ENCODE results near the gene SPOCD1. TPM values are rescaled to one million over a fixed set of nuclear protein-coding genes. Genes with fewer than 3 reads are reported as not detected.
"Not testable (repeated sequence)": the region's sequence is repeated elsewhere in the genome, so short reads cannot be mapped to it uniquely, and the experiment has no call there.

Gene SPOCD1
- total RNA-seq, 1 donor from 2014 or later: not detected

DNA sequence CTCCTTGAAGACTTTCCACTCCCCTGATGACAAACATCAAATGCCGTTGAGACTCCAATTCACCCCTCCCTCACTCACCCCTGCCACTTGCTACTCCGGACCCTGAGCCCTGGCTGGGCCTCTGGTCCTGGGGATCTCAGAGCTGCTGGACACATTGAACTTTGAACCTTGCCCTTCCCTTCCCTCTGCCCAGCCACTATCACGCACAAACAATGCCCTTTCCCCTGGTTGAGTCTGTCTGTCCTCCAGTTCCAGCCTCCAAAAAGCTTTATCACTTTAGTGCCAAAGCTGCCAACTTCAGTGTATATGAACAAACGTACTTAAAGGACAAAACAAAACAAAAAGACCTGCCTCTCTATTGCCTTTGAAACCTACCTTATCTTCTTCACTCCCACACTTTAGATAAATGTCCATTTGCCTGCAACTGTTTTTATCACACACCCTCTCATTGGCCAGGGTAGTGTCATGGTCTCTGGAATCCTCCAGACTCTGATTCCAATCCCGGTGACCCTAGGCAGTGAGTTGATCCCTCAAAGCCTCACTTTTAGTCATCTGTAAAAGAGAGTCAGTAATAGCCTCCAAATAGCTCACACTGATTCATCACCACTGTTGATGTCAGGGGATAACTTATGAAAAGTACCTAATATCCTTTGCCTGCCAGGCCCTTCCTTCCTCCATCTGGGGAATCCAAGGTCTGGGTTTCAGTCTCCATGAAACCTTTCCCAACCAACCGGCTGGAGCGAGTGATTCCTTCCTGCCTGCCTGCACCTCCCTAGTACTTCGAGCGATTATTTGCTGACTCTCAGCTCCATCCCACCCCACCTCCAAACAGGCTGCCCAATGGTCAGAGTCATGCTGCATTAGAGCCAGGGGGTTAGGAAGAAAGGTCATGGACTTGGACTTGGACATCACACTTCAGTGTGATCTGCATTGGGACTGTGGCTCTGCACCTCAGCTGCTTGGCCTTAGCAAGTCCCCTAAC lies 15.9 kb upstream of the SPOCD1 start:
- intact Hi-C loops (cut with DNase I): no loop called here
- no peak for ATAC-seq (ENCODE audit: poor library complexity)
- no peak for DNase-seq

DNA sequence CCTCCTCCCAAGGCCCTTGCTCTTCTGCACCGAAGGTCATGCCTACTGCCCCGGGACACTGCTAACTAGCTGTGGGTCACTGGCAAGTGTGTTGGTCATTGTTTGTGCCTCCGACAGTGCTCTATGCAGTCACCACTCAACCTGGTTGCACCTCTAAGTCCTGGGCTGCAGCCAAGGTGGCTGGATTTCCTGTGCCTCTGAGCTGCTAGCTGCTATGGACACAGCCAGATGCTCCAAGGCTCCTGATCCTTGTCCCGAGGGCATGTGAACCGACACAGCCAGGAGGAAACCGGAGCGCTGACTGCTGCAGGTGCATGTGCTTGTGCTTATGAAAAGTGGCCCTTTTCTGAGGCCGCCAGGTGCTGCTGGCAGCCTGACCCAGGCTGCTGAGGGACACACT lies 14.7 kb upstream of the SPOCD1 start:
- no peak for DNase-seq
- intact Hi-C loops (cut with DNase I): no loop called here
- no peak for ATAC-seq (ENCODE audit: poor library complexity)

DNA sequence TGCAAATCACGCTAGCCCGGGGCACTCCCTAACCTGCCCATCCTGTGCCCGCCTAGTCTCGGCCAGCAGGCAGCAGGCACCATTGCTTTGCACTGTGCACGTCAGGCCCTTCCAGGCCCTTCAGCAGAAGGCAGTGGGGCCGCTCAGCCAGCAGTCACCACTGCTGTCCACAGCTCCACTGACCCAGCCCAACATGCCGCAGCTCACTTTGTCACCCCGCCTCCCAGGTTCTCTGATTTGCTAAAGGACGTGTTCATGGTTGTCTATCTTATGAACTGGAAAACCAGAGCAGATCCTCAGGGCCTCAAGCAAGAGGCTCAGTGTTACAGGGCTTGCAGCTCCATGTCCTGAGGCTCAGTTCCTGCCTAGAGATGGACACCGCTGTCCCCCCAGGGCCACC lies 14.2 kb upstream of the SPOCD1 start:
- ATAC-seq (ENCODE audit: poor library complexity): no peak
- intact Hi-C loops (cut with DNase I): no loop called here
- DNase-seq: no peak

DNA sequence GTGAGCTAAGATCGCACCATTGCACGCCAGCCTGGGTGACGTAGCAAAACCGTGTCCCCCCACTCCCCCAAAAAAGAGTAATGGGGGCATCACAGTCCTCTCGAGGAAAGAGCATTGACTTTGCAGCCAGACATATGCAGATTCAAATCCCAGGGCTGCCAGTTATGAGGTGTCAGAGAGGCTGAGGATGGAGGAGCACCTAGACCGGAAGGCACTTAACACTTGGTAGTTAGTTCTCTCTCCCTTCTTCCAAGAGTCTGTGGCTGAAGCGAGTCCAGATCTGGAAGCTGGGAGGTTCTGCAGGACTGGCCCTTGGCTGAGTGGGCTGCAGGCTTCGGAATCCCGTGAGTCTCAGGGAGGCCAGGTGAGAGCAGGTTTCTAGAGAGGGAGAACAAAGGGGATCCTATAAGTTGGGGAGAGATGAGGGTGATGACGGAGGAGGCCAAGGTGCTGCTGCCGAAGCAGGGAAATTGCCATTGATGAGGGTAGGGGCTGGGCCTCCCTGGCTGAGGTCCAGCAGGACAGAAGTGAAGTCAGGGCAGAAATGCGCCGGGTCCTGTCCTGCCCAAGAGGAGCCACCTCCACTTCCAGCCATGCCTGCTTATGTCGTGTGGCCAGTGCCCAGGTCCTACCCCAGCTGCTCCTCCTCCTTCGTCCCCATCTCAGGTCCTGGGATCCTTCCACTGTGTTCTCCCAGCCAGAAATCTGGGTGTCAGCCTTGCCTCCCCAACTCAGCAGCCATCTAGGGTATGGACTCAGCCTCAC lies 13.3 kb upstream of the SPOCD1 start:
- ATAC-seq (ENCODE audit: poor library complexity): no peak
- no peak for DNase-seq
- intact Hi-C loops (cut with DNase I): loop anchor here (10.0 kb wide), 1 partner anchor 136 kb away; no protein-coding TSS in a partner anchor

DNA sequence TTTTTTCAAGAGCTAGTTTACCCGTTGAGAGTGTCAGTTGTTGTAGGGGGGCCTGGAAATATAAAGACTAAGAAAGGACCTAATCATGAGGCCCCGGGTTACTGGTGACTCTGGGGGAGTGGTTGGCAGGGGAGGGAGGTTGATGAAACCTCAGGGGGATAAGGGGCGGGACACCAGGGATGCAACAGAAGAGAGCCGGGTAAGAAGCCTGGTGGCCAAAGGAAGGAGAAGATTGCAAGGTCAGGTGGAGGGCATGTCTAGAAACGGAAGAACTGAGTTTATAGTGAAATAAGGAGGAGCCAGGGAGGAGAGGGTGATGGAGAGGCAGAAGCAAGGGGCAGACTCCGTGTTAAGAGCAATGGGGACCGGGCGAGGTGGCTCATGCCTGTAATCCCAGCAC lies 12.5 kb upstream of the SPOCD1 start:
- intact Hi-C loops (cut with DNase I): loop anchor here (10.0 kb wide), 1 partner anchor 136 kb away; no protein-coding TSS in a partner anchor
- DNase-seq (no peak), ATAC-seq (ENCODE audit: poor library complexity) (no peak)

DNA sequence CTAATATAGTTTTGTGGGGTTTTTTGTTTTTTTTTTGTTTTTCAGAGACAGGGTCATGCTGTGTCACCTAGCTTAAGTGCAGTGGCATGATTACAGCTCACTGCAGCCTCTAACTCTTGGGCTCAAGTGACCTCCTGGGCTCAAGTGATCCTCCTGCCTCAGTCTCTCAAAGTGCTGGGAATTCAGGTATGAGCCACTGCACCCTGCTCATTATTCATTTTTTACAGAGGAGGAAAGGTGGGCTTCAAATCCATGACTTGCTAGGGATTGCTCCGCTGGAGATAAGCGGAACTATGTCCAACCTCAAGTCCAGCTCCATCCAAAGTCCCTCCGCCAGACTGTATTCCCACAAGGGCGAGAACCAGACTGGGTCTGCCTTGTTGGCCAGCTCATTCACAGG lies 8.0 kb upstream of the SPOCD1 start:
- no peak for DNase-seq
- intact Hi-C loops (cut with DNase I): loop anchor here (10.0 kb wide), 1 partner anchor 141 kb away; no protein-coding TSS in a partner anchor
- ATAC-seq (ENCODE audit: poor library complexity): no peak

DNA sequence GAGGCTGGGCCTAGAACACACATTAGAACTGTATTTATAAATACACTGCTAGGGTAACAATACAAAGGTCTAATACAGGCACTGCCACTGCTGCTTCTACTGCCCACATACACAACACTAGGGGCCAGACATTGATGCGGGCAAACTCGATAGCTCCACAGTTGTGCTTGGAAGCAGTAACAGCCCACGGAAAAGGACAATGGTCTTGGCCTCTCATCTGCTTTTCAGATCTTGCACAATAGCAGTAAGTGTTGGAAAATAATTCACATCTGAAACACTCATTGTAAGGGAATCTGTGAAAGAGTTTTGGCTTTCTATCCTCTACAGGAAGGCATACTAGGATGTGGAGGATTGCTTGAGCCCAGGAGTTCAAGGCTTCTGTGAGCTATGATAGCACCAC lies 6.9 kb upstream of the SPOCD1 start:
- intact Hi-C loops (cut with DNase I): loop anchor here (10.0 kb wide), 1 partner anchor 142 kb away; no protein-coding TSS in a partner anchor
- ATAC-seq (ENCODE audit: poor library complexity) (no peak), DNase-seq (no peak)

DNA sequence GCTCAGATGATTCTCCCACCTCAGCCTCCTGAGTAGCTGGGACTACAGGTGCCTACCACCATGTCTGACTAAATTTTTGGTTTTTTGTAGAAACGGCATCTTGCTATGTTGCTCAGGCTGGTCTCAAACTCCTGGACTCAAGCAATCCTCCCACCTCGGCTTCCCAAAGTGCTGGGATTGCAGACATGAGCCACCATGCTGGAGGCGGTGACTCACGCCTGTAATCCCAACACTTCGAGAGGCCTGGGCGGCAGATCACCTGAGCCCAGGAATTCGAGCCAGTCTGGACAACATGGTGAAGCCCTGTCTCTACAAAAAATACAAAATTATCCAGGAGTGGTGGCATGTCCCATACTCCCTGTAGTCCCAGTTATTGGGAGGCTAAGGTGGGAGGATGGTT lies 4.4 kb upstream of the SPOCD1 start:
- DNase-seq; ATAC-seq (ENCODE audit: poor library complexity): not testable (repeated sequence)
- intact Hi-C loops (cut with DNase I): loop anchor here (10.0 kb wide), 1 partner anchor 145 kb away; no protein-coding TSS in a partner anchor

DNA sequence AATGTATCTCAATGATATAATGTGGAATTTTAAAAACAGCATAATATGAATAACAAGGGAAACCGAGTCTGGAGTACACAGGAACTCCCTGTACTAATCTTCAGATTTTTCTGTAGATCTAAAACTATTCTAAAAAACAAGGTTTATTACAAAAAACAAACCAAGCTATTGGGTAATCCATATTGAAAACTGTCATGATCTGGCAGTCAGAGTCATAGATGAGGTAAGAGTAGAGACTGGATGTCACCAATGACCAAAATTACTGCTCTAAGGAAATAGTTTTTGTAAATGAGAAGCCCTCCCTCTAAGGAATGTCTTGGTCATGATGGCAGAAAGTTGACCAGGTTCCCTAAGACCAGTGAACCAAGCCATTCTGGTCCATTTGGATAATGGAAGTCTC lies 2.4 kb upstream of the SPOCD1 start:
- ATAC-seq (ENCODE audit: poor library complexity): no peak
- intact Hi-C loops (cut with DNase I): no loop called here
- DNase-seq: no peak

DNA sequence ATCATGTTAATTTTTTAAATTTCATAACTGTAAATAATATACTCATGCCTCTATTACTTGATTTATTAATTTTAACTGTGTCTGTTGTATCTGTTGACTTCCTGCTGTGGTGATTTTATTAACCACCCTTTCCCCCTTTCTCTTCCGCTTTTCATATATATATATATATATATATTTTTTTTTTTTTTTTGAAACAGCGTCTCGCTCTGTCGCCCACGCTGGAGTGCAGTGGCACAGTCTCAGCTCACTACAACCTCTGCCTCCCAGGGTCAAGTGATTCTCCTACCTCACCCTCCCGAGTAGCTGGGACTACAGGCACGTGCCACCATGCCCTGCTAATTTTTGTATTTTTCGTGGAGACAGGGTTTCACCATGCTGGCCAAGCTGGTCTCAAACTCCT lies 1.1 kb upstream of the SPOCD1 start:
- intact Hi-C loops (cut with DNase I); DNase-seq; ATAC-seq (ENCODE audit: poor library complexity): not testable (repeated sequence)

DNA sequence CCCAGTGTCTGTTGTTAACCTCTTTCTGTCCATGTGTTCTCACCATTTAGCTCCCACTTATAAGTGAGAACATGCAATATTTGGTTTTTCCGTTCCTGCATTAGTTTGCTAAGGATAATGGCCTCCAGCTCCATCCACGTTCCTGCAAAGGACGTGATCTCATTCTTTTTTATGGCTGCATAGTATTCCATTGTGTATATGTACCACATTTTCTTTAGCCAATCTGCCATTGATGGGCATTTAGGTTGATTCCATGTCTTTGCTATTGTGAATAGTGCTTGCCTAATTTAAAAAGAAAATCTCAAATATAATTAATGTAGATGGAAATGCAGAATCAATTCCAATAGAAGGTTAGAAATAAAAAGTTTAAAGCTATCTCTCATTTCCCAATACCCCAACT lies 679 bp upstream of the SPOCD1 start:
- ATAC-seq (ENCODE audit: poor library complexity); DNase-seq; intact Hi-C loops (cut with DNase I): not testable (repeated sequence)

DNA sequence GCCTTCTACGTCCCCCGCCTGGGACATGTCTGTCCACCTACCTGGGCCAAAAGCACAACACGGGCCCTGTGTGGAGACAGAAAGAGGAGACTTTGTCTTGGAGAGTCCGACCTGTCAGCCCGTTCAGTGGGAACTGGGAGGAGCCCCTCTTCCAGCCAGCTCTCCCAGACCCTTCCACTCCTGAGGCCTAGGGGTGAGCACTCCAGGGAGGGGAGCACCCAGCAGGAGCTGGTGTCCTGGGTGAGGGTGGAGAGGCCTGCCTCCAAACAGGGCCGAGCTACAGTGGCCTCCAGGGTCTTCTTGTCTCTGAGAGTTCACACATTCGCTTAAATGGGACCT lies 546 bp downstream of the SPOCD1 start:
- DNase-seq: no peak

DNA sequence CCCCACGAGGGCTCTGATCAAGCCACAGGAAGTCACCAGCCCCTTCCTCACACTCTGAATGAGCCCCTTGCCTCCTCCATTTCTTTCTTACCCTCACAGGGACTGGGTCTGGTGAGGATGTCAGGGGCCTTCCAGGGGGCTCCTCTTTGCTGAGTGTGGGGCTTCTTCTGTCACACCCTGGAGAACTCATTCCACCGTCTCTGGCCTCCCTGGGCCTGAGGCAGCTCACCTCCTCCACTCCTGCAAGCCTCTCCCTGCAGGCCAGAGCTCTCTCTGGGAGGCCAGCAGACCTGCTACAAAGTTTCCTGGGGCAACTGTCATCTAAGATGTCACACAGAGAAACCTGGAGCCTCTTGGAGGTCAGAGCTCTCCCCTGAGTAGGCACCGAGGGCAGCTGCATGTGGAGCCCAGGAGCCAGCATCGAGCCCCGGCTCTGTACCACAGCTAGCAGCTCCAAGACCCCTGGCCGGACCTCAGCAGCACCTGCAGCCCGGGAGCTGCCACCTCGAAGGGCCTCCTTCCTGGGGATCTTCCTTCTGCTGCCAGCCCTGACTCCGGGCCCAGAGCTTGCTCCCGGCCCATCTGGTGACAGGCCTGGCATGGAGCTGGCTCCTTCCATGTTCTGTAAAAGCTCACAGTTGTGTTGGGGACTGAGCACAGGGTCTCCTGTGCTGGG lies 1.1 kb downstream of the SPOCD1 start:
- intact Hi-C loops (cut with DNase I): no loop called here
- ATAC-seq (ENCODE audit: poor library complexity): no peak
- no peak for DNase-seq

More for the DNA sequence above, 546 bp downstream of the SPOCD1 start:
- no peak for ATAC-seq (ENCODE audit: poor library complexity)
- intact Hi-C loops (cut with DNase I): no loop called here

DNA sequence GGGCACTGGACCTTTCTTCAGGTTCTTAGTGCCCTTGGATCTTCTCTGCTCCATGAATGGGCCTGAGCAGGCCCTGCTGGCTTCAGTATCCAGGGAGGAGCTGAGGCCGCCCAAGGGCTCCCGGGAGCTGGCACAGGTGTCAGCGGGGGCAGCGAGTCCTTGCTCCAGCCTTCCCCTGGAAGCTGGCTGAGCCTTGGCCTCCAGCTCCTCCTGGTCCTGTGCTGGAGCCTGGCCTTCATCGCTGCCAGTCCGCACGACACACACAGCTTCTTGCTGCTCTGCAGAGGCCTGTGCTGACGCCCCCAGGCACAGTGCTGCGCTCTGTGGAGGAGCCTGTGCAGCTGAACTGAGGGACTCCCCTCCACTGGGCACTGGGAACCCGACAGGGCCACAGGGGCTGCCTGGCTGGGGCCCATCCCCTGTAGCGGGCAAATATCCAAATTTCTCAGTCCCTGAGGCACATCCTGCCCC lies 1.7 kb downstream of the SPOCD1 start:
- DNase-seq (no peak), ATAC-seq (ENCODE audit: poor library complexity) (no peak)
- intact Hi-C loops (cut with DNase I): no loop called here

DNA sequence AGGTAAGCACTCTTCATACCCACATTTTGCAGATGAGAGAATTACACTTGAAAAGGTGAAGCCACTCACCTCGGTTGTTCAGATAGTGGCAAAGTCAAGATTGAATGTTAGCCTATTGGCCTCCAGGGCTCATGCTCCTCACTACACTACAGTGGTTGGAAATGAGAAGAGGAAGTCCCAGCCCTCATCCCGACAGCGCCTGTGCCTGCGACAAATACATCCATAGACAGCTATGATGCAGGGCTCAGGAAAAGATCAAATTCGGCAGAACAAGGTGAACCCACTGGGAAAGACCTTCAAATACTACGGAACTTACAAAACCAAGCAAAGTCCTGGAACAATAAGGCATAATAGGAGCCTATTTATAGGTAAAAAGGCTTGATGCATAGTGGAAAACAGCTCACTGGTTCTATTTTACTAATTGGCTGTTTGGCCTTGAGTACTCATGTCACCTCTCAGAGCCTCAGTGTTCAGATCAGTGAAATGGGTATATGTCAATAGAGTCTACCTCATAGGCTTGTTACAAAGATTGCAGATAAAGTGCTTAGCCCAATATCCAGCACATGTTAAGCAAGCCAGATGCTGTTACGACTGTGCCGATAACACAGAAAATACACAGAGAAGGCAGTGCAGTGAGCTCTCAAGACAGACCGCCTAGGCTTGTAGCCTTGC lies 3.5 kb downstream of the SPOCD1 start:
- DNase-seq (no peak), ATAC-seq (ENCODE audit: poor library complexity) (no peak)
- intact Hi-C loops (cut with DNase I): no loop called here

DNA sequence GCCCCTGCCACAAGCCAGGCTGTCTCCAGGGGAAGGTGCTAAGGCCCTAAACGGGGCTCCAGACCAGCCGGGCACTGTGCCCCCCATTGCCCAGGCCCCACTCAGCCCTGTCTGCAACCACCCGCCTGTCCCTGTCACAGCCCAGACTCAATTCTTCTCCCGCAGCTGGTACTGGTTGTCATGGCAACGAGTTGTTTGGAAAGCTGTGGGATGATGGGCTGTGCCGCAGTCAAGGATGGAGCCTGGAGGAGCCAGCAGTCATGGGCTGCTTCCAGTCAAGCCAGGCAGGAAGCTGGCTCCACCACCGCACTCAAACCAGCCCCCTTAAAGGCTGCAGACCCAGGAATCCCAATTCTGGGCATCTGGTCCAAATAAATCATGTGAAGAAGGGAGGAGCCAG lies 4.2 kb downstream of the SPOCD1 start:
- intact Hi-C loops (cut with DNase I): no loop called here
- ATAC-seq (ENCODE audit: poor library complexity): no peak
- no peak for DNase-seq

DNA sequence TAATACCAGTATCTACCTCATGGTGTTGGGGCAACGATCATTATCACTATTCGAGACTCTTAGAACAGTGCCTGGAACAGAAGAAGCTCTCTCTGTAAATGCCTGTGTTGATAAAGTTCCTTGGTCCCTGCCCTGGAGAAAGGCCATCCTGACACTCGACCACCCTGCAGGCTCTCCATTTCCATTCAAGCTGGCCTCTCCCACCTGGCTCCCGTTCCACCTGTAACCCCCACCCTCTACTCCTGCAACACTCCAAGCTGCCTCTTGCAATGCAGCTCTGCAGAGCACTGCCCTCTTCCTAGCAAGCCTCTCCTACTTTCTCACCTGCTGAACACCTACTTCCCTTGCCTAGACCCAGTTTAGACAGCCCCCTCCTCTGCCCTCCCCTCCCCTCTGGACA lies 6.1 kb downstream of the SPOCD1 start:
- DNase-seq: no peak
- ATAC-seq (ENCODE audit: poor library complexity): no peak
- intact Hi-C loops (cut with DNase I): no loop called here

DNA sequence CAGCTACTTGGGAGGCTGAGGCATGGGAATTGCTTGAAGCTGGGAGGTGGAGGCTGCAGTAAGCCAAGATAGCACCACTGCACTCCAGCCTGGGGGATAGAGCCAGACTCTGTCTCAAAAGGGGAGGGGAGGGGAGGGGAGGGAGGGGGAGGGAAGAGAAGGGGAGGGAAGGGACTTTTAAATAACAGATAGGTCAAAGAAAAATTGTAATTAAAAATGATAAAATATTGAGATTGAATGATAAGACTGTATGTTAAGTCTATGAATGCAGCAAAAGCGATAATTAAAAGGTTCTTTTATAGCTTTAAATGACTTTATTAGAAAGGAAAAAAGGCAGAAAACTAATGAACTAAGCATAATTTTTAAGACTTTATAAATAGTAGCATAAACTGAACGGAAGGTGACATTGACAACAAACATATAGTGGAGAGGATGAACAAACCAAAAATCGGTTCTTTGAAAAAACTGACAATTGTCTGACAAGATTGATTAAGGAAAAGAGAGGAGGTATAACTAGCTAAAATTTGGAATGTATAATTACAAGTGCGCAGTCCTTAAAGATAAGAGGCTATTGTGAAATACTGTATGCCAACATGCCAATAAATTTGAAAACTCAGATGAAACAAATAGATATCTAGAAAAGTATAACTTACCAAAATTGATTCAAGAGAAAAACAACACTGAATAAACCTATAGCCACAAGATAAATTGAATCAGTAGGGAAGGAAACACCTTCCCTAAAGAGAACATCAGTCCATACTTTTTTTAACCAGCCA lies 8.4 kb downstream of the SPOCD1 start:
- DNase-seq: no peak
- intact Hi-C loops (cut with DNase I): no loop called here
- ATAC-seq (ENCODE audit: poor library complexity): no peak
